ENCODE results near the gene RNF40. TPM values are rescaled to one million over a fixed set of nuclear protein-coding genes. Genes with fewer than 3 reads are reported as not detected.

Gene RNF40
- polyA plus RNA-seq, 1 donor from 2014 or later = 85.2 TPM

GRCh38 chr16:30769379-30770089 lies 7.4 kb downstream of the RNF40 start:
- Histone ChIP-seq H3K9ac (ENCODE audit: low read length) (no peak overlapping the region), H3F3A (ENCODE audit: insufficient read depth, low read length, poor library complexity, severe bottlenecking) (no peaks in the 10 kb centered on the region), H3K79me2 (replicated peaks; ENCODE audit: insufficient read depth, low read length) (no peaks in the 10 kb centered on the region), H3K27me3 (ENCODE audit: insufficient read depth, low read depth, low read length) (no peaks in the 10 kb centered on the region), H3K4me3 (ENCODE audit: low read length) (no peak overlapping the region), H2AFZ (ENCODE audit: low read depth, low read length) (no peak overlapping the region), H3K27ac (ENCODE audit: low read length) (no peak overlapping the region), H4K20me1 (ENCODE audit: insufficient read depth) (no peaks in the 10 kb centered on the region), H3K9me2 (ENCODE audit: insufficient read depth, low read length) (no peaks in the 10 kb centered on the region), H3K9me3 (ENCODE audit: low read length) (no peaks in the 10 kb centered on the region), H3K36me3 (ENCODE audit: insufficient read depth, low read length) (no peaks in the 10 kb centered on the region), H3K4me2 (ENCODE audit: low read length) (no peak overlapping the region)
- no peak for TF ChIP-seq POLR2AphosphoS5 (IDR thresholded peaks at IDR 0.05)
- TF ChIP-seq EZH2 (IDR thresholded peaks at IDR 0.05; ENCODE audit: borderline replicate concordance, insufficient read depth, low read length, poor library complexity, severe bottlenecking) = no peak
- TF ChIP-seq EP300 (conservative IDR thresholded peaks at IDR 0.05; ENCODE audit: poor library complexity, severe bottlenecking) = no peak
- TF ChIP-seq TAF1 (IDR thresholded peaks at IDR 0.05; ENCODE audit: low read depth) = no peak
- no peak for TF ChIP-seq SMC3 (conservative IDR thresholded peaks at IDR 0.05; ENCODE audit: poor library complexity)
- no peak for TF ChIP-seq CTCF (IDR thresholded peaks at IDR 0.05; ENCODE audit: poor library complexity, severe bottlenecking)
- no peak for TF ChIP-seq MXI1 (conservative IDR thresholded peaks at IDR 0.05; ENCODE audit: poor library complexity, severe bottlenecking)
- TF ChIP-seq REST (IDR thresholded peaks at IDR 0.05; ENCODE audit: borderline replicate concordance) = no peak
- TF ChIP-seq RAD21 (conservative IDR thresholded peaks at IDR 0.05) = no peak

- Histone ChIP-seq H3K4me2 (ENCODE audit: low read length) (no peak overlapping the region), H3K36me3 (ENCODE audit: insufficient read depth, low read length) (no peaks in the 10 kb centered on the region)
These were observed 9.6 kb downstream of the RNF40 start for GRCh38 chr16:30771726-30772125.

More at GRCh38 chr16:30771726-30772125, 9.6 kb downstream of the RNF40 start:
- TF ChIP-seq POLR2AphosphoS5 (IDR thresholded peaks at IDR 0.05) = no peak
- no peak for TF ChIP-seq REST (IDR thresholded peaks at IDR 0.05; ENCODE audit: borderline replicate concordance)
- TF ChIP-seq SMC3 (conservative IDR thresholded peaks at IDR 0.05; ENCODE audit: poor library complexity) = no peak
- no peak for TF ChIP-seq EZH2 (IDR thresholded peaks at IDR 0.05; ENCODE audit: borderline replicate concordance, insufficient read depth, low read length, poor library complexity, severe bottlenecking)
- TF ChIP-seq EP300 (conservative IDR thresholded peaks at IDR 0.05; ENCODE audit: poor library complexity, severe bottlenecking) = no peak
- no peak for TF ChIP-seq CTCF (IDR thresholded peaks at IDR 0.05; ENCODE audit: poor library complexity, severe bottlenecking)
- TF ChIP-seq MXI1 (conservative IDR thresholded peaks at IDR 0.05; ENCODE audit: poor library complexity, severe bottlenecking) = no peak
- no peak for TF ChIP-seq TAF1 (IDR thresholded peaks at IDR 0.05; ENCODE audit: low read depth)
- TF ChIP-seq RAD21 (conservative IDR thresholded peaks at IDR 0.05) = no peak
- Histone ChIP-seq H3K9me2 (ENCODE audit: insufficient read depth, low read length) (no peaks in the 10 kb centered on the region), H3K9ac (ENCODE audit: low read length) (no peak overlapping the region), H2AFZ (ENCODE audit: low read depth, low read length) (no peak overlapping the region), H3K27me3 (ENCODE audit: insufficient read depth, low read depth, low read length) (no peaks in the 10 kb centered on the region), H3K9me3 (ENCODE audit: low read length) (no peaks in the 10 kb centered on the region), H3K79me2 (replicated peaks; ENCODE audit: insufficient read depth, low read length) (no peaks in the 10 kb centered on the region), H3F3A (ENCODE audit: insufficient read depth, low read length, poor library complexity, severe bottlenecking) (no peaks in the 10 kb centered on the region), H3K4me3 (ENCODE audit: low read length) (no peak overlapping the region), H4K20me1 (ENCODE audit: insufficient read depth) (no peaks in the 10 kb centered on the region), H3K27ac (ENCODE audit: low read length) (no peak overlapping the region)
